K562 (cell line): ENCODE measurements around the gene TMEM121.

Source experiments
- CHD1 ChIP-seq: fragments of 200-600 bp; sonication (generic); IDR thresholded peaks from one replicate; pipeline ENCODE4 v1.6.1; 2012; ENCODE audit warnings: mild to moderate bottlenecking, moderate library complexity, low read length, inconsistent platforms
- JUN ChIP-seq, 2 experiments: sonication (generic) in 1 of 2; formaldehyde crosslinking in 1 of 2; IDR thresholded peaks; 2 replicates each; pipeline versions ENCODE4 v1.6.1 to v1.8.0; 2012 to 2022; ENCODE audit warnings: borderline replicate concordance in 2 of 2, mild to moderate bottlenecking in 2 of 2, improper control_type of control experiment in 1 of 2, low read depth in 1 of 2, low read length in 1 of 2, missing genetic modification reagents in 1 of 2
- MAFK ChIP-seq: IDR thresholded peaks from 2 replicates; pipeline ENCODE4 v1.6.1; 2011; ENCODE audit warnings: low read length, improper control_type of control experiment
- ZSCAN29 ChIP-seq: fragments of 450-650 bp; IDR thresholded peaks from 2 replicates; pipeline ENCODE4 v1.6.1; 2017
- TF ChIP-seq, protein P1 (sequence below): fragments of 450-650 bp; formaldehyde crosslinking; conservative IDR thresholded peaks from 2 replicates; pipeline ENCODE4 v1.4.0; 2022; ENCODE audit warnings: mild to moderate bottlenecking, missing genetic modification characterization

DNA sequence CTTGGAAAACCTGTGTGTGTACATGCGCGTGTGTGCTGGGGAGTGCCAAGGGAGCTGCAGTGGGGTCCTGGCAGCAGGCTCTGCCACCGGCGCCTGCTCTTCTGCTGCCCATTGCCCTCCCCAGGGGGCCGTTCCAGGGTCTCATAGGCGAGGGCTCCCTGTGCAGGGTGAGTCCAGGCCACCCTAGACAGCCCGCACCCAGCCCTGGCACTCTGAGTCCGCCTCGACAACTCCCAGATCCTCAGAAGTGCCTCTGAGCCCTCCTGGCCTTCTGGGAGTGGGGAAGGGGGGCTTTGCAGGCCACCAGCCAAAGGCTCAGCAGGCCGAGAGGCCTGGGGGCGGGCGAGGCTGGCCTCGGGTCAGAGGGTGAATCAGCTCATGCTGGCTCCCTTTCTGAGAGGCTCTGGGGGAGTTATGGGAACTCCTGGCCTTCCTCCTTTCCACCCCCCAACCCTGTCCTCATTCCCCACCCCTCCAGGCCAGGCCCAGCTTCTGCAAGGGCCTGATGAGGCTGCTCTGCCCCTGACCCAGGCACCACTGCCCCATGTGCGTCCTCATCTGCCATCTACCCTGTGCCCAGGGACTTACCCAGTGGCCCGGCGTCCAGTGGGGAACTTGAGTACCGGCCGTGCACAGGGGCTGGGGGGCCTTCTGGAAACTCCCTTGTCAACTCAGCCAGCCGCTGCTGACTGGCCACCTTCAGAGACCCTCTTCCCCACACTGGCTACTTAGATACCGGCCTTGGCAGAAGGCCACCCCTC lies 37.4 kb upstream of the TMEM121 start:
- TF ChIP-seq ZSCAN29 = no peak
- TF ChIP-seq, protein P1, sequence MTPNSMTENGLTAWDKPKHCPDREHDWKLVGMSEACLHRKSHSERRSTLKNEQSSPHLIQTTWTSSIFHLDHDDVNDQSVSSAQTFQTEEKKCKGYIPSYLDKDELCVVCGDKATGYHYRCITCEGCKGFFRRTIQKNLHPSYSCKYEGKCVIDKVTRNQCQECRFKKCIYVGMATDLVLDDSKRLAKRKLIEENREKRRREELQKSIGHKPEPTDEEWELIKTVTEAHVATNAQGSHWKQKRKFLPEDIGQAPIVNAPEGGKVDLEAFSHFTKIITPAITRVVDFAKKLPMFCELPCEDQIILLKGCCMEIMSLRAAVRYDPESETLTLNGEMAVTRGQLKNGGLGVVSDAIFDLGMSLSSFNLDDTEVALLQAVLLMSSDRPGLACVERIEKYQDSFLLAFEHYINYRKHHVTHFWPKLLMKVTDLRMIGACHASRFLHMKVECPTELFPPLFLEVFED (CRISPR knock-in tag) = no peak
- no peak for TF ChIP-seq MAFK
- TF ChIP-seq JUN (IDR thresholded peaks at IDR 0.05; ENCODE audit: borderline replicate concordance, low read depth, low read length) = no peak
- no peak for TF ChIP-seq JUN (CRISPR knock-in tag; IDR thresholded peaks at IDR 0.05; ENCODE audit: borderline replicate concordance)
- TF ChIP-seq CHD1 = no peak
